Measurements from ENCODE around the gene TCF4.

DNA sequence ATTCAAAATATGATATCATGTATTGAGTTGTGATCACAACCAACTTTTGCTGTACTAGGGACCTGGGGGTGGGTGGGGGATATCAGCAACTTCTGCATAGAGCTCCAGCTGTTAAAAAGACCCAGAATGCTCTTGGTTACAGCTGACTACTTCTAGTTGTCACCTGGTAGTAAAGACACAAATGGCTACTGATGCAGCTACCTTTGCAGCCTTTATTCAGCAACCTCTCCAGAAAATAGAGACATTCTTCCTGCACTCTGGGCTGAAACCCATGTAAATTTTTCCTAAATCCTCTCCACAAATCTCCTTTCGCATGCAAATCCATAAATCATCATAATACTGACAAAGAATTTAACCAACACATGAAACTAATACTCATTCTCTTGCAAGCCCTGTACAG is 238.3 kb downstream of the TCF4 start:
- TF ChIP-seq, protein P1, sequence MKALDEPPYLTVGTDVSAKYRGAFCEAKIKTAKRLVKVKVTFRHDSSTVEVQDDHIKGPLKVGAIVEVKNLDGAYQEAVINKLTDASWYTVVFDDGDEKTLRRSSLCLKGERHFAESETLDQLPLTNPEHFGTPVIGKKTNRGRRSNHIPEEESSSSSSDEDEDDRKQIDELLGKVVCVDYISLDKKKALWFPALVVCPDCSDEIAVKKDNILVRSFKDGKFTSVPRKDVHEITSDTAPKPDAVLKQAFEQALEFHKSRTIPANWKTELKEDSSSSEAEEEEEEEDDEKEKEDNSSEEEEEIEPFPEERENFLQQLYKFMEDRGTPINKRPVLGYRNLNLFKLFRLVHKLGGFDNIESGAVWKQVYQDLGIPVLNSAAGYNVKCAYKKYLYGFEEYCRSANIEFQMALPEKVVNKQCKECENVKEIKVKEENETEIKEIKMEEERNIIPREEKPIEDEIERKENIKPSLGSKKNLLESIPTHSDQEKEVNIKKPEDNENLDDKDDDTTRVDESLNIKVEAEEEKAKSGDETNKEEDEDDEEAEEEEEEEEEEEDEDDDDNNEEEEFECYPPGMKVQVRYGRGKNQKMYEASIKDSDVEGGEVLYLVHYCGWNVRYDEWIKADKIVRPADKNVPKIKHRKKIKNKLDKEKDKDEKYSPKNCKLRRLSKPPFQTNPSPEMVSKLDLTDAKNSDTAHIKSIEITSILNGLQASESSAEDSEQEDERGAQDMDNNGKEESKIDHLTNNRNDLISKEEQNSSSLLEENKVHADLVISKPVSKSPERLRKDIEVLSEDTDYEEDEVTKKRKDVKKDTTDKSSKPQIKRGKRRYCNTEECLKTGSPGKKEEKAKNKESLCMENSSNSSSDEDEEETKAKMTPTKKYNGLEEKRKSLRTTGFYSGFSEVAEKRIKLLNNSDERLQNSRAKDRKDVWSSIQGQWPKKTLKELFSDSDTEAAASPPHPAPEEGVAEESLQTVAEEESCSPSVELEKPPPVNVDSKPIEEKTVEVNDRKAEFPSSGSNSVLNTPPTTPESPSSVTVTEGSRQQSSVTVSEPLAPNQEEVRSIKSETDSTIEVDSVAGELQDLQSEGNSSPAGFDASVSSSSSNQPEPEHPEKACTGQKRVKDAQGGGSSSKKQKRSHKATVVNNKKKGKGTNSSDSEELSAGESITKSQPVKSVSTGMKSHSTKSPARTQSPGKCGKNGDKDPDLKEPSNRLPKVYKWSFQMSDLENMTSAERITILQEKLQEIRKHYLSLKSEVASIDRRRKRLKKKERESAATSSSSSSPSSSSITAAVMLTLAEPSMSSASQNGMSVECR (CRISPR knock-in tag; IDR thresholded peaks at IDR 0.05; ENCODE audit: borderline replicate concordance) = no peak
- TF ChIP-seq, protein P2, sequence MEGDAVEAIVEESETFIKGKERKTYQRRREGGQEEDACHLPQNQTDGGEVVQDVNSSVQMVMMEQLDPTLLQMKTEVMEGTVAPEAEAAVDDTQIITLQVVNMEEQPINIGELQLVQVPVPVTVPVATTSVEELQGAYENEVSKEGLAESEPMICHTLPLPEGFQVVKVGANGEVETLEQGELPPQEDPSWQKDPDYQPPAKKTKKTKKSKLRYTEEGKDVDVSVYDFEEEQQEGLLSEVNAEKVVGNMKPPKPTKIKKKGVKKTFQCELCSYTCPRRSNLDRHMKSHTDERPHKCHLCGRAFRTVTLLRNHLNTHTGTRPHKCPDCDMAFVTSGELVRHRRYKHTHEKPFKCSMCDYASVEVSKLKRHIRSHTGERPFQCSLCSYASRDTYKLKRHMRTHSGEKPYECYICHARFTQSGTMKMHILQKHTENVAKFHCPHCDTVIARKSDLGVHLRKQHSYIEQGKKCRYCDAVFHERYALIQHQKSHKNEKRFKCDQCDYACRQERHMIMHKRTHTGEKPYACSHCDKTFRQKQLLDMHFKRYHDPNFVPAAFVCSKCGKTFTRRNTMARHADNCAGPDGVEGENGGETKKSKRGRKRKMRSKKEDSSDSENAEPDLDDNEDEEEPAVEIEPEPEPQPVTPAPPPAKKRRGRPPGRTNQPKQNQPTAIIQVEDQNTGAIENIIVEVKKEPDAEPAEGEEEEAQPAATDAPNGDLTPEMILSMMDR (IDR thresholded peaks at IDR 0.05) = no peak
- TF ChIP-seq, protein P3, sequence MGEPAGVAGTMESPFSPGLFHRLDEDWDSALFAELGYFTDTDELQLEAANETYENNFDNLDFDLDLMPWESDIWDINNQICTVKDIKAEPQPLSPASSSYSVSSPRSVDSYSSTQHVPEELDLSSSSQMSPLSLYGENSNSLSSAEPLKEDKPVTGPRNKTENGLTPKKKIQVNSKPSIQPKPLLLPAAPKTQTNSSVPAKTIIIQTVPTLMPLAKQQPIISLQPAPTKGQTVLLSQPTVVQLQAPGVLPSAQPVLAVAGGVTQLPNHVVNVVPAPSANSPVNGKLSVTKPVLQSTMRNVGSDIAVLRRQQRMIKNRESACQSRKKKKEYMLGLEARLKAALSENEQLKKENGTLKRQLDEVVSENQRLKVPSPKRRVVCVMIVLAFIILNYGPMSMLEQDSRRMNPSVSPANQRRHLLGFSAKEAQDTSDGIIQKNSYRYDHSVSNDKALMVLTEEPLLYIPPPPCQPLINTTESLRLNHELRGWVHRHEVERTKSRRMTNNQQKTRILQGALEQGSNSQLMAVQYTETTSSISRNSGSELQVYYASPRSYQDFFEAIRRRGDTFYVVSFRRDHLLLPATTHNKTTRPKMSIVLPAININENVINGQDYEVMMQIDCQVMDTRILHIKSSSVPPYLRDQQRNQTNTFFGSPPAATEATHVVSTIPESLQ (CRISPR knock-in tag; IDR thresholded peaks at IDR 0.05) = no peak
- no peak for TF ChIP-seq ZNF416 (CRISPR knock-in tag; IDR thresholded peaks at IDR 0.05)
- TF ChIP-seq, protein P4, sequence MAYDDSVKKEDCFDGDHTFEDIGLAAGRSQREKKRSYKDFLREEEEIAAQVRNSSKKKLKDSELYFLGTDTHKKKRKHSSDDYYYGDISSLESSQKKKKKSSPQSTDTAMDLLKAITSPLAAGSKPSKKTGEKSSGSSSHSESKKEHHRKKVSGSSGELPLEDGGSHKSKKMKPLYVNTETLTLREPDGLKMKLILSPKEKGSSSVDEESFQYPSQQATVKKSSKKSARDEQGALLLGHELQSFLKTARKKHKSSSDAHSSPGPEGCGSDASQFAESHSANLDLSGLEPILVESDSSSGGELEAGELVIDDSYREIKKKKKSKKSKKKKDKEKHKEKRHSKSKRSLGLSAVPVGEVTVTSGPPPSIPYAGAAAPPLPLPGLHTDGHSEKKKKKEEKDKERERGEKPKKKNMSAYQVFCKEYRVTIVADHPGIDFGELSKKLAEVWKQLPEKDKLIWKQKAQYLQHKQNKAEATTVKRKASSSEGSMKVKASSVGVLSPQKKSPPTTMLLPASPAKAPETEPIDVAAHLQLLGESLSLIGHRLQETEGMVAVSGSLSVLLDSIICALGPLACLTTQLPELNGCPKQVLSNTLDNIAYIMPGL (CRISPR knock-in tag; IDR thresholded peaks at IDR 0.05) = no peak
- TF ChIP-seq TCF7 (CRISPR knock-in tag; IDR thresholded peaks at IDR 0.05; ENCODE audit: low read depth) = no peak
- TF ChIP-seq CBFB (CRISPR knock-in tag; IDR thresholded peaks at IDR 0.05; ENCODE audit: low read depth) = no peak
- TF ChIP-seq NFYB (CRISPR knock-in tag; conservative IDR thresholded peaks at IDR 0.05; ENCODE audit: low read depth) = no peak
- TF ChIP-seq FOXK1 (CRISPR knock-in tag; IDR thresholded peaks at IDR 0.05) = no peak

All from WTC11 (cell line).